Effector memory CD8-positive, alpha-beta T cell (primary cell): ENCODE measurements around the gene PLPPR1.

Experiments used
- ATAC-seq: fragments of 150-1000 bp; cut with Tn5 transposase; replicated peaks from 2 replicates; pipeline ENCODE4 v1.10.0; 2021; ENCODE audit warnings: mild to moderate bottlenecking, moderate library complexity
- DNase-seq, 3 experiments: peaks; one replicate each; pipeline ENCODE4 v3.0.0; 2021
- H3K27ac Mint-ChIP-seq, 2 donors: one replicate each; pipeline ENCODE4 v1.8.0; 2022; ENCODE audit warnings: mild to moderate bottlenecking in 2 of 2, mixed read lengths in 2 of 2, moderate library complexity in 2 of 2
- H3K27me3 Mint-ChIP-seq, 2 donors: one replicate each; pipeline ENCODE4 v1.8.0; 2022; ENCODE audit warnings: mixed read lengths in 2 of 2
- H3K36me3 Mint-ChIP-seq: one replicate; pipeline ENCODE4 v1.8.0; 2022; ENCODE audit warnings: mild to moderate bottlenecking, moderate library complexity, mixed read lengths; ENCODE audit not compliant: insufficient read depth
- H3K4me1 Mint-ChIP-seq, 2 donors: one replicate each; pipeline ENCODE4 v1.8.0; 2022; ENCODE audit warnings: low read depth in 2 of 2, mixed read lengths in 2 of 2
- H3K4me3 Mint-ChIP-seq, 2 donors: one replicate each; pipeline ENCODE4 v1.8.0; 2022; ENCODE audit warnings: mild to moderate bottlenecking in 2 of 2, mixed read lengths in 2 of 2, moderate library complexity in 2 of 2
- H3K9me3 Mint-ChIP-seq, 2 donors: one replicate each; pipeline ENCODE4 v1.8.0; 2022; ENCODE audit warnings: mixed read lengths in 2 of 2

The PLPPR1 gene

GRCh38 chr9:101366038-101366756 is 337.7 kb downstream of the PLPPR1 start:
- ATAC-seq (no peak), DNase-seq (no peak)
- no peaks in the 10 kb centered on the region for H3K36me3 Mint-ChIP-seq
- H3K4me1 Mint-ChIP-seq = no peaks in the 10 kb centered on the region
- no peak overlapping the region for H3K27ac Mint-ChIP-seq
- H3K4me3 Mint-ChIP-seq = no peak overlapping the region
- peaks cover 21 to 36% of the 10 kb centered on the region in 2 donors for H3K27me3 Mint-ChIP-seq
- no peaks in the 10 kb centered on the region for H3K9me3 Mint-ChIP-seq

DNA sequence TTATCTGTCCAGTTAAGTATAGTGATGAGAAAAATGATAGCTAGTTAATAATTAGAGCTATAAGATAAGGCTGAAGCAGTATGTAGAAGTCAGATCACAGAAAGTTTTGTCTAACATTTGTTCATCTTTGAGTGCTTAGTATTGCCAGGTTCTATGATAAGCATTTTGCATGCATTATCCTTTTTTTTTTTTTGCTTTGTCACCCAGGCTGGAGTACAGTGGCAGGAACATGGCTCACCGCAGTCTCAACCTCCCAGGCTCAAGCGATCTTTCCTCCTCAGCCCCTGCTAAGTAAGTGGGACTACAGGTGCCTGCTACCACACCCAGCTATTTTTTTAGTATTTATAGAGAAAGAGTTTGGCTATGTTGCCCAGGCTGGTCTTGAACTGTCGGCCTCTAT is 338.8 kb downstream of the PLPPR1 start:
- Mint-ChIP-seq H3K4me3 (no peak overlapping the region), H3K9me3 (no peaks in the 10 kb centered on the region), H3K27ac (no peak overlapping the region), H3K4me1 (no peaks in the 10 kb centered on the region), H3K36me3 (no peaks in the 10 kb centered on the region), H3K27me3 (peaks cover 21 to 35% of the 10 kb centered on the region in 2 donors)
- ATAC-seq (no peak), DNase-seq (no peak)

DNA sequence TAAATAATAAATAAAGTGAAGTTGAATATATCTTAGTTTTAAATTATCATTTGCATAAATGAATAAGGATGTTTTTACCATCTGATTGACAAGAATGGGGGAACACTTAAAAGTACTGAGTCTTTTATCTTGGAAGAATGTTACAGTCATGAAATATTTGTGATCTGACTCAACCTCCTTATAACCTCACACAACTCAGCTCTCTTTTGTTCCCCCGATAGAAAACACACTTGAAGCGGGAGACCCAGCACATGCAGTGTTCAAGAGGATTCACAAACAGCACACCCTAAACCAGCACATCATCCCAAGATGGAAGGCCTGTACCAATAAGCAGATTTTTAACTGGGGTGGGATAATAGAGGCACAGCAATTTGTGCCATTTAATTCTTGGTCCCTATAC is 340.8 kb downstream of the PLPPR1 start:
- Mint-ChIP-seq H3K36me3 (no peaks in the 10 kb centered on the region), H3K9me3 (no peaks in the 10 kb centered on the region), H3K27ac (no peak overlapping the region), H3K27me3 (peaks cover 19 to 22% of the 10 kb centered on the region in 2 donors), H3K4me3 (no peak overlapping the region), H3K4me1 (no peaks in the 10 kb centered on the region)
- ATAC-seq (no peak), DNase-seq (no peak)

DNA sequence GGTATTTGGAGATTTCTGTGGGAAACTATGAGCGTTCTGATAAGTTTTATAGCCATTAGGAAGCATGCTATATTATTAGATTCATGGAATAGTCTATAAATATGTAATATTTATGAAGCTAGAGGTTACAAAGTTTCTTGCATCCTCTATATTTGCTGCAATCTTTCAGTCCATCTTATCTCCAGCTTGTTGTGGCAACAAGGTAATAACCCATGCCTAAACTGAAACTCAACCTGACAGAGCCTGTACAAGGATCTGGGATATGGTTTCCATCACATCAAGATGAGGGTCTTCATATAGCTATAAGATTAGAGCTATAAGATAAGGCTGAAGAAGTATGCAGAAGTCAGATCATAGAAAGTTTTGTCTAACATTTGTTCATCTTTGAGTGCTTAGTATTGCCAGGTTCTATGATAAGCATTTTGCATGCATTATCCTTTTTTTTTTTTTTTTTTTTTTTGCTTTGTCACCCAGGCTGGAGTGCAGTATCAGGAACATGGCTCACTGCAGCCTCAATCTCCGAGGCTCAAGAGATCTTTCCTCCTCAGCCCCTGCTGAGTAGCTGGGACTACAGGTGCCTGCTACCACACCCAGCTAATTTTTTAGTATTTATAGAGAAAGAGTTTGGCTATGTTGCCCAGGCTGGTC is 341.5 kb downstream of the PLPPR1 start:
- no peaks in the 10 kb centered on the region for H3K4me1 Mint-ChIP-seq
- peaks cover 19 to 26% of the 10 kb centered on the region in 2 donors for H3K27me3 Mint-ChIP-seq
- no peaks in the 10 kb centered on the region for H3K9me3 Mint-ChIP-seq
- DNase-seq (no peak), ATAC-seq (no peak)
- H3K27ac Mint-ChIP-seq = no peak overlapping the region
- no peak overlapping the region for H3K4me3 Mint-ChIP-seq
- no peaks in the 10 kb centered on the region for H3K36me3 Mint-ChIP-seq

GRCh38 chr9:101371813-101372212 is 343.3 kb downstream of the PLPPR1 start:
- H3K27ac Mint-ChIP-seq = no peak overlapping the region
- H3K9me3 Mint-ChIP-seq = no peaks in the 10 kb centered on the region
- DNase-seq (no peak), ATAC-seq (no peak)
- H3K4me1 Mint-ChIP-seq = no peaks in the 10 kb centered on the region
- H3K36me3 Mint-ChIP-seq = no peaks in the 10 kb centered on the region
- H3K27me3 Mint-ChIP-seq = peaks cover 29 to 44% of the 10 kb centered on the region in 2 donors
- no peak overlapping the region for H3K4me3 Mint-ChIP-seq

DNA sequence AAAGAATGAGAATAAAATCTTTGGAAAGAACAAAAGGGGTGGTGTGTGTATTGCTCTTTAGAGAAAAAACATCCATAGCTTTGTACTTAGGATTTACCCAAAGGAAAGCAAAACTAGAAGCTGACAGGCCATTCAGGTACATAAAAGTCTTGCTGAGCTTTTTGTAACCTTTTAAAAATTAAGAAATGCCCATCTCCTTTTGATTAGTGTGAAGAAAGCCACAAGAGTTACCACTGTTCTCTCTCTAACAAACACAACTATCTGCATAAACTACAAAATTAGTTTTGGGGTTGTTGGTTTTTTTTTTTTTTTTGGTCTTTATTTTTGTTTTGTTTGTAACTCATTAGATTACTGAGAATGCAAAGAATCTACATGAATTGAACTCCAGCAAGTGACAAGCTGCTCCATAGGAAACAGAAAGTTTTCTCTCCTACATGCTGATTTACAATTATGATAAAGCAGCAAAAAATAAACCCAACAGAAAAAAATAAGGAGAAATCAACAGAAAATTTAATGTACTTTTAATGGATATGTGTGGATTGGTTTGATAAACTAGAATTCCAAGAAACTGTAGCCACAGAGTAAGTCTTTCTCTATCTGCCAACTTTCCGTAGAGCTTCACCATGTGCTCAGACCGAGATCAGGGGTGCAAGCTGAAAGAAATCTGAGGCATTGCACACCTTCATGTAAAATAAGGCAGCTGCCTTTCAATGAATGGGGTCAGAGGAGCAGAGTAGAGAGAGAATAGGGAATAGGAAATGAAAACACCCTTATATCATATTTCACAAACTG is 344.0 kb downstream of the PLPPR1 start:
- Mint-ChIP-seq H3K36me3 (no peaks in the 10 kb centered on the region), H3K9me3 (peaks cover 0 to 1% of the 10 kb centered on the region in 2 donors), H3K27ac (no peak overlapping the region), H3K4me1 (no peaks in the 10 kb centered on the region), H3K27me3 (peaks cover 34 to 44% of the 10 kb centered on the region in 2 donors), H3K4me3 (no peak overlapping the region)
- ATAC-seq = no peak
- DNase-seq = no peak
